GM18499 (cell line): ENCODE results near the gene XPR1.
"Not testable (repeated sequence)": the region's sequence is repeated elsewhere in the genome, so short reads cannot be mapped to it uniquely, and the experiment has no call there.

Experiments
- ATAC-seq: cut with Tn5 transposase; IDR thresholded peaks from one replicate; pipeline ENCODE4 v1.9.1; 2021; ENCODE audit warnings: moderate number of reproducible peaks; ENCODE audit not compliant: insufficient read depth, unreplicated experiment

XPR1 gene

GRCh38 chr1:180698580-180698979 lies 66.8 kb downstream of the XPR1 start:
- no peak for ATAC-seq

DNA sequence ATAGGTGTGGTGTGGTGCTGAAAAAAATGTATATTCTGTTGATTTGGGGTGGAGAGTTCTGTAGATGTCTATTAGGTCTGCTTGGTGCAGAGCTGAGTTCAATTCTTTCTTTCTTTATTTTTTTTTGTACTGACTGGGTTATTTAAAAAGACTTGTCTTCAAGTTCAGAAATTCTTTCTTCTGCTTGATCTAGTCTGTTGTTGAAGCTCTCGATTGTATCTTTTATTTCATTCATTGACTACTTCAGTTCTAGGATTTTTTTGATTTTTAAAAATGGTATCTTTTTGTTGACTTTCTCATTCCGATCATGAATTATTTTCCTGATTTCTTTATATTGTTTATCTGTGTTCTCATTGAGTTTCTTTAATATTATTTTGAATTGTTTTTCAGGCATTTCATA lies 70.6 kb downstream of the XPR1 start:
- not testable (repeated sequence) for ATAC-seq

DNA sequence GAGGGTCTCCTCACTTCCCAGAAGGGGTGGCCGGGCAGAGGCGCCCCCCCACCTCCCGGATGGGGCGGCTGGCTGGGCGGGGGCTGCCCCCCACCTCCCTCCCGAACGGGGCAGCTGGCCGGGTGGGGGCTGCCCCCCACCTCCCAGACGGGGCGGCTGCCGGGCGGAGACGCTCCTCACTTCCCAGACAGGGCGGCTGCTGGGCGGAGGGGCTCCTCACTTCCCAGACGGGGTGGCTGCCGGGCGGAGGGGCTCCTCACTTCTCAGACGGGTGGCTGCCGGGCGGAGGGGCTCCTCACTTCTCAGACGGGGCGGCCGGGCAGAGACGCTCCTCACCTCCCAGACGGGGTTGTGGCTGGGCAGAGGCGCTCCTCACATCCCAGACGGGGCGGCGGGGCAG lies 78.9 kb downstream of the XPR1 start:
- ATAC-seq, result not testable (repeated sequence)

GRCh38 chr1:180711260-180711659 lies 79.4 kb downstream of the XPR1 start:
- ATAC-seq, result not testable (repeated sequence)

DNA sequence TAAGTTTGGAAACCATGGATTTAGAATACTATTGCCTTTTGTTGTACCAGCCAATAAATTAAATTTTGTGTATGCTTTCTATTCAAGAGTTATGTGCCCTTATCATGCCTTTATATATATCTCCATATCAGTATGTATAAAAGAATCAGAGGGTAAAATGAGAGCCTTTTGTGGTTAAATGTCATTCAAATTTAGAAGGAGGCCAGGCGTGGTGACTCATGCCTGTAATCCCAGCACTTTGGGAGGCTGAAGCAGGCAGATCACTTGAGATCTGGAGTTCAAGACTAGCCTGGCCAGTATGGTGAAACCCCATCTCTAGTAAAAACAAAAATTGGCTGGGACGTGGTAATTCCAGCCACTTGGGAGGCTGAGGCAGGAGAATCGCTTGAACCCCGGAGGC lies 88.9 kb downstream of the XPR1 start:
- no peak for ATAC-seq

- ATAC-seq, result no peak
These were observed 90.8 kb downstream of the XPR1 start for GRCh38 chr1:180722586-180722985.

GRCh38 chr1:180724055-180724454 lies 92.2 kb downstream of the XPR1 start:
- ATAC-seq, result no peak

GRCh38 chr1:180726024-180726423 lies 94.2 kb downstream of the XPR1 start:
- ATAC-seq, result not testable (repeated sequence)

DNA sequence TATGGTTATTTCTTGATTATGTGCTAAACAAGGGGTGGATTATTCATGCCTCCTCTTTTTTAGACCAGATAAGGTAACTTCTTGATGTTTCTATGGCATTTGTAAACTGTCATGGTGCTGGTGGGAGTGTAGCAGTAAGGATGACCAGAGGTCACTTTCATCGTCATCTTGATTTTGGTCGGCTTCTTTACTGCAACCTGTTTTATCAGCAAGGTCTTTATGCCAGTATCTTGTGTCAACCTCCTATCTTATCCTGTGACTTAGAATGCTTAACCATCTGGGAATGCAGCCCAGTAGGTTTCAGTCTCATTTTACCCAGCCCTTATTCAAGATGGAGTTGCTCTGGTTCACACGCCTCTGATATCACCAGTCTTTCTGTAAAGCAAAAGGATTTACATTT lies 95.9 kb downstream of the XPR1 start:
- ATAC-seq, result not testable (repeated sequence)

GRCh38 chr1:180728472-180729106 lies 96.8 kb downstream of the XPR1 start:
- no peak for ATAC-seq

GRCh38 chr1:180731131-180731530 lies 99.3 kb downstream of the XPR1 start:
- ATAC-seq, result no peak

DNA sequence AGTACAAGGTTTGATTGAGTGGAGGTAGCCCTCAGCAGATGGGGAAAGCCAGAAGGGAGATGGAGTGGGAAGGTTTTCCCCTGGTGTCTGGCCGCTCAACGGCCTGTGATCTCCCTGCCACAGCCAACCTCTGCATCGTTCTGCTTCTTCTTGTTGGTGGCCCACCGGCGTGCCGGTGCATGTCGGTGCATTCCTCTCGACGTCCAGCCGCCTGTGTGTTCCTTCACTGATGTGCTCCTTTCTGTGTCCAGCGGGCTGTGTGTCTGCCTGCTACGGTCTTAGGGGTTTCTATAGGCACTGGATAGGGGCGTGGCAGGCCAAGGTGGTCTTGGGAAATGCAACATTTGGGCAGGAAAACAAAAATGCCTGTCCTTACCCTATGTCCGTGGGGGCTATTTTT lies 101.0 kb downstream of the XPR1 start:
- ATAC-seq, result no peak

DNA sequence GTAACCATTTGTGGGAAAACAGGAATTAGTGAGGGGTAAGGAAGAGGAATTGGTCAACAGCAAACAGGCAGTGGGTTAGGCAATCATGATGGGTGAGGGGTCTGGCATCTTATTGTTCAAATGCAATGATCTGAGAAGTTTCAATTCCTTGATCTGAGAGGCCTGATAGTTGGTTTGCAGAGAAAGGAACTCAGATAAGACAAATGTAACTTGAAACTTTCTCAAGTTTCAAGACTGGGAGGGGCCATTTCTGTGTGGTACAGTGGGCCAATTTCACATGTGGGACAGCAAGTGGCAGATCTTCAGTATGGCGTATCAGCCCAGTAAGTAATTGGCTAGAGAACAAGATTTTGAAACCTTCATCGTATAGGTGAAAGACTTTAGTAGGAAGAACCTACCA lies 102.5 kb downstream of the XPR1 start:
- ATAC-seq, result no peak

GRCh38 chr1:180742663-180743062 lies 110.8 kb downstream of the XPR1 start:
- ATAC-seq, result no peak

GRCh38 chr1:180743868-180744267 lies 112.0 kb downstream of the XPR1 start:
- no peak for ATAC-seq

- ATAC-seq, result no peak
These were observed 113.3 kb downstream of the XPR1 start for GRCh38 chr1:180745098-180745497.

GRCh38 chr1:180751921-180752320 lies 120.1 kb downstream of the XPR1 start:
- ATAC-seq, result no peak

DNA sequence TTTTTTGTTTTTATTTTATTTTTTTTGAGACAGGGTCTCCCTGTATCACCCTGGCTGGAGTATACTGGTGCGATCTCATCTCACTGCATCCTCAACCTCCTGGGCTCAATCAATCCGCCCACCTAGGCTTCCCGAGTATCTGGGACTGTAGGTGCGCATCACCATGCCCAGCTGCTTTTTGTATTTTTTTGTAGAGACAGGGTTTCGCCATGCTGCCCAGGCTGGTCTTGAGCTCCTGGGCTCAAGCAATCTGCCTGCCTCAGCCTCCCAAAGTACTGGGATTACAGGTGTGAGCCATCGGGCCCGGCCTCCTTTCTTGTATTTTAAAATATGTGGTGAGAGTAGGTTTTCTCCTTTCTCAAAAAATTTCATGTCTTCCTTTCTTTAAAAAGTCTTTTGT lies 122.6 kb downstream of the XPR1 start:
- no peak for ATAC-seq

DNA sequence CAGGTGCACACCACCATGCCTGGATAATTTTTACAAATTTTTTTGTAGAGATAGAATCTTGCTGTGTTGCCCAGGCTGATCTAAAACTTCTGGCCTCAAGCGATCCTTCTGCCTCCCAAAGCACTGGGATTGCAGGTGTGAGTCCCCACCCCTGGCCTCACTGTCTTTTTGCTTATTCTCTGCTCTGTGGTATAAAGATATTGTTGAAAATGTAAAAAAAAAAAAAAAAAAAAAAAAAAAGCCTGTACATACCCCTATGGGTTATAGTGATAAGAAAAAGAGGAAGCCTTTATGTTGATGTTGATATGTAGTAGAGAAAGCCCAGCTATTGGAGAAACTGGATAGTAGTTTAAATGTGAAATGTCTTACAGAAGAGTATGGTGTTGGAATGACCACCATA lies 125.8 kb downstream of the XPR1 start:
- ATAC-seq, result no peak

GRCh38 chr1:180762796-180763195 lies 131.0 kb downstream of the XPR1 start:
- ATAC-seq, result no peak

DNA sequence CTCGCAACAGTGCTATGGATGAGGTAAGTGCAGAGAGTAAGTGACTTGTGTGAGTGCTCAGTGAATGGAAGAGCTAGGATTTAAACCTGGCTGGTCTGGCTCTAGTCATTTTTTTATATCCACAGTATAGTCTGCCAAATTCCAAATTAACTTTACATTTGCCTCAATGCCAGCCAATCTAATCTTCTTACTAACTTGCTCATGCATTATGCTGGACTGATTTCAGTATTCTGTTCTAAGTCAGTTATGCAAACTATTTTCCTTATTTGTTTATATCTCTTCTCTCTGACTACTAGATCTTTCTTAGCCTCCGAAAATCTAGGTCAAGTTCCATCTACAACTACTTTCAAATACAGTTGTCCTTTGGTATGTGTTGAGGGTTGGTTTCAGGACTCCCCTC lies 133.3 kb downstream of the XPR1 start:
- ATAC-seq, result no peak

- ATAC-seq, result no peak
These were observed 138.1 kb downstream of the XPR1 start for GRCh38 chr1:180769889-180770288.
